ENCODE measurements around the gene GPM6B.

Gene GPM6B

GRCh38 chrX:13824746-13825145 lies 7.9 kb upstream of the GPM6B start:
- no peak for TF ChIP-seq CTCF (IDR thresholded peaks at IDR 0.05; ENCODE audit: low read depth, low read length)

GRCh38 chrX:13821738-13822137 lies 4.8 kb upstream of the GPM6B start:
- H3K4me3 ChIP-seq (ENCODE audit: low read depth, low read length): no peak overlapping the region
- no peak for TF ChIP-seq CTCF (IDR thresholded peaks at IDR 0.05; ENCODE audit: low read depth, low read length)

More at GRCh38 chrX:13824746-13825145, 7.9 kb upstream of the GPM6B start:
- H3K4me3 ChIP-seq (ENCODE audit: low read depth, low read length): no peak overlapping the region

- H3K4me3 ChIP-seq (ENCODE audit: low read depth, low read length): no peak overlapping the region
- no peak for TF ChIP-seq CTCF (IDR thresholded peaks at IDR 0.05; ENCODE audit: low read depth, low read length)
Measured at GRCh38 chrX:13816176-13816575, 717 bp downstream of the GPM6B start.

GRCh38 chrX:13815664-13816063 lies 1.2 kb downstream of the GPM6B start:
- H3K4me3 ChIP-seq (ENCODE audit: low read depth, low read length): no peak overlapping the region
- TF ChIP-seq CTCF (IDR thresholded peaks at IDR 0.05; ENCODE audit: low read depth, low read length): no peak

GRCh38 chrX:13808865-13809264 lies 8.0 kb downstream of the GPM6B start:
- TF ChIP-seq CTCF (IDR thresholded peaks at IDR 0.05; ENCODE audit: low read depth, low read length): no peak
- H3K4me3 ChIP-seq (ENCODE audit: low read depth, low read length): no peak overlapping the region

- TF ChIP-seq CTCF (IDR thresholded peaks at IDR 0.05; ENCODE audit: low read depth, low read length): no peak
- no peak overlapping the region for H3K4me3 ChIP-seq (ENCODE audit: low read depth, low read length)
Measured at GRCh38 chrX:13808293-13808692, 8.6 kb downstream of the GPM6B start.

GRCh38 chrX:13805241-13805640 lies 11.7 kb downstream of the GPM6B start:
- TF ChIP-seq CTCF (IDR thresholded peaks at IDR 0.05; ENCODE audit: low read depth, low read length): no peak
- H3K4me3 ChIP-seq (ENCODE audit: low read depth, low read length): no peak overlapping the region
